ENCODE measurements around the gene TRPM2.

TRPM2 gene

GRCh38 chr21:44445145-44445812 lies 91.9 kb downstream of the TRPM2 start:
- DNase-seq (ENCODE audit: low read depth), result no peak

- no peak for DNase-seq (ENCODE audit: low read depth)
These were observed 95.3 kb downstream of the TRPM2 start for GRCh38 chr21:44448651-44449131.

GRCh38 chr21:44449473-44450363 lies 96.3 kb downstream of the TRPM2 start:
- no peak for DNase-seq (ENCODE audit: low read depth)

GRCh38 chr21:44450402-44450801 lies 97.0 kb downstream of the TRPM2 start:
- no peak for DNase-seq (ENCODE audit: low read depth)

- DNase-seq (ENCODE audit: low read depth), result no peak
These were observed 97.6 kb downstream of the TRPM2 start for GRCh38 chr21:44450999-44451398.

GRCh38 chr21:44453120-44453519 lies 99.7 kb downstream of the TRPM2 start:
- no peak for DNase-seq (ENCODE audit: low read depth)

GRCh38 chr21:44454058-44454457 lies 100.6 kb downstream of the TRPM2 start:
- no peak for DNase-seq (ENCODE audit: low read depth)

GRCh38 chr21:44454747-44455523 lies 101.5 kb downstream of the TRPM2 start, which contains the start of gene LRRC3:
TSS of gene LRRC3 (plus strand) at chr21:44455510. CDS start at chr21:44456645, 1,135 bp downstream.
- DNase-seq (ENCODE audit: low read depth), result peak; percentile 55

- DNase-seq (ENCODE audit: low read depth), result no peak
These were observed 102.2 kb downstream of the TRPM2 start for GRCh38 chr21:44455524-44456213.

- no peak for DNase-seq (ENCODE audit: low read depth)
These were observed 102.9 kb downstream of the TRPM2 start for GRCh38 chr21:44456214-44456914.

- no peak for DNase-seq (ENCODE audit: low read depth)
These were observed 103.7 kb downstream of the TRPM2 start for GRCh38 chr21:44456915-44457736.

- no peak for DNase-seq (ENCODE audit: low read depth)
These were observed 105.7 kb downstream of the TRPM2 start for GRCh38 chr21:44458971-44459711.

- DNase-seq (ENCODE audit: low read depth), result no peak
These were observed 106.5 kb downstream of the TRPM2 start for GRCh38 chr21:44459712-44460440.

GRCh38 chr21:44460441-44460755 lies 107.0 kb downstream of the TRPM2 start:
- DNase-seq (ENCODE audit: low read depth), result no peak

- DNase-seq (ENCODE audit: low read depth), result no peak
These were observed 107.6 kb downstream of the TRPM2 start for GRCh38 chr21:44461005-44461404.

GRCh38 chr21:44461464-44462001 lies 108.1 kb downstream of the TRPM2 start:
- no peak for DNase-seq (ENCODE audit: low read depth)

GRCh38 chr21:44462086-44462833 lies 108.8 kb downstream of the TRPM2 start:
- no peak for DNase-seq (ENCODE audit: low read depth)

GRCh38 chr21:44462834-44463200 lies 109.4 kb downstream of the TRPM2 start:
- no peak for DNase-seq (ENCODE audit: low read depth)
